Common myeloid progenitor, CD34-positive (primary cell): Measurements from ENCODE around the gene KDM2B.

Experiments
- CTCF ChIA-PET: fragments of 350-600 bp; sonication (Branson Sonifier 250); formaldehyde crosslinking; loops from one replicate; lab custom pipeline; 2021; ENCODE audit warnings: antibody characterized with exemption; lab: Charles Lee
- POLR2A ChIA-PET: fragments of 350-600 bp; sonication (Branson Sonifier 250); formaldehyde crosslinking; loops from one replicate; lab custom pipeline; 2021; ENCODE audit warnings: antibody characterized with exemption; lab: Charles Lee
- DNase-seq, 3 donors: peaks; one replicate each; pipeline versions ENCODE4 v3.0.0 to v3.0.0-alpha.2; 2013
- H3K27ac ChIP-seq, 2 experiments: 1 replicate in 1 of 2; 2 replicates in 1 of 2; pipeline ENCODE4 v1.7.0; 2013; ENCODE audit warnings: inconsistent platforms in 2 of 2, low read length in 2 of 2, mild to moderate bottlenecking in 2 of 2, low read depth in 1 of 2, moderate library complexity in 1 of 2; ENCODE audit not compliant: severe bottlenecking in 2 of 2, insufficient read depth in 1 of 2, poor library complexity in 1 of 2
- H3K27me3 ChIP-seq, 5 experiments: replicated peaks in 2 of 5; 1 replicate in 3 of 5; 2 replicates in 2 of 5; pipeline versions ENCODE4 v1.6.1 to v1.7.0; 2013; ENCODE audit warnings: low read length in 4 of 5, mild to moderate bottlenecking in 2 of 5, moderate library complexity in 2 of 5, inconsistent platforms in 1 of 5; ENCODE audit not compliant: insufficient read depth in 5 of 5, control insufficient read depth in 4 of 5
- H3K36me3 ChIP-seq, 4 experiments: 1 replicate in 2 of 4; 2 replicates in 2 of 4; pipeline versions ENCODE4 v1.6.1 to v1.7.0; 2013; ENCODE audit warnings: low read length in 3 of 4, control low read depth in 1 of 4, mild to moderate bottlenecking in 1 of 4; ENCODE audit not compliant: control insufficient read depth in 4 of 4, insufficient read depth in 4 of 4
- H3K4me1 ChIP-seq, 4 experiments: 1 replicate in 3 of 4; 2 replicates in 1 of 4; pipeline versions ENCODE4 v1.6.1 to v1.7.1; 2013; ENCODE audit warnings: low read length in 3 of 4, mild to moderate bottlenecking in 3 of 4, control low read depth in 1 of 4, inconsistent platforms in 1 of 4, moderate library complexity in 1 of 4; ENCODE audit not compliant: control insufficient read depth in 4 of 4, insufficient read depth in 4 of 4; ENCODE audit errors: control extremely low read depth in 1 of 4
- H3K4me3 ChIP-seq, 7 experiments: 1 replicate in 4 of 7; 2 replicates in 3 of 7; pipeline versions ENCODE4 v1.5.1 to v1.7.0; 2013; ENCODE audit warnings: mild to moderate bottlenecking in 7 of 7, low read length in 6 of 7, moderate library complexity in 6 of 7, inconsistent platforms in 2 of 7, low read depth in 2 of 7, control low read depth in 1 of 7; ENCODE audit not compliant: insufficient read depth in 4 of 7, control insufficient read depth in 1 of 7; ENCODE audit errors: extremely low read depth in 1 of 7
- H3K9me3 ChIP-seq, 5 experiments: 1 replicate in 4 of 5; 2 replicates in 1 of 5; pipeline versions ENCODE4 v1.6.1 to v1.7.1; 2013; ENCODE audit warnings: low read length in 4 of 5, mild to moderate bottlenecking in 2 of 5, inconsistent platforms in 1 of 5, low read depth in 1 of 5, moderate library complexity in 1 of 5; ENCODE audit not compliant: control insufficient read depth in 4 of 5, insufficient read depth in 2 of 5; ENCODE audit errors: control extremely low read depth in 1 of 5
- WGBS: methylation state at CpG from one replicate; pipeline ENCODE4 v1.1.5; 2013; ENCODE audit not compliant: insufficient coverage; 5-methylcytosine and 5-hydroxymethylcytosine counted together

KDM2B gene

GRCh38 chr12:121620333-121620891 is 39.6 kb upstream of the KDM2B start:
- ChIA-PET POLR2A (interaction anchor here (0.7 kb wide), 1 partner anchor 40 kb away, joined by 3 read pairs; no protein-coding TSS in a partner anchor), CTCF (interaction anchor here (0.8 to 13.3 kb wide), 10 partner anchors 13 to 121 kb away, joined by 3 to 174 read pairs (median 4); partner anchors contain the start of gene MORN3)
- 71% methylated on average over 6 of the region's 8 CpGs for WGBS

GRCh38 chr12:121618659-121619233 is 37.9 kb upstream of the KDM2B start:
- WGBS, result 93% methylated on average over 3 of the region's 5 CpGs
- ChIA-PET POLR2A (no interaction called here), CTCF (interaction anchor here (1.3 to 13.3 kb wide), 3 partner anchors 44 to 63 kb away, joined by 3 to 174 read pairs (median 94); partner anchors contain the start of gene MORN3)
- no peaks in the 10 kb centered on the region for H3K9me3 ChIP-seq
- no peak for DNase-seq
- H3K36me3 ChIP-seq, result no peaks in the 10 kb centered on the region
- no peak overlapping the region for H3K27ac ChIP-seq
- no peaks in the 10 kb centered on the region for H3K27me3 ChIP-seq
- H3K4me3 ChIP-seq, result no peak overlapping the region
- H3K4me1 ChIP-seq, result peaks cover 0 to 15% (median 13%) of the 10 kb centered on the region in 4 experiments

More at GRCh38 chr12:121620333-121620891, 39.6 kb upstream of the KDM2B start:
- peak overlapping the region in 1 of 2 experiments; percentile 64 for H3K27ac ChIP-seq
- H3K4me3 ChIP-seq, result peak overlapping the region in 1 of 7 experiments; percentile 33
- no peaks in the 10 kb centered on the region for H3K36me3 ChIP-seq
- H3K27me3 ChIP-seq, result no peaks in the 10 kb centered on the region
- H3K4me1 ChIP-seq, result peaks cover 0 to 21% (median 19%) of the 10 kb centered on the region in 4 experiments
- H3K9me3 ChIP-seq, result no peaks in the 10 kb centered on the region
- peak; percentile 73 to 78 (median 73) for DNase-seq

- H3K36me3 ChIP-seq, result no peaks in the 10 kb centered on the region
- DNase-seq, result no peak
- no peak overlapping the region for H3K27ac ChIP-seq
- no peaks in the 10 kb centered on the region for H3K9me3 ChIP-seq
- ChIA-PET CTCF (interaction anchor here (1.4 kb wide), 1 partner anchor 63 kb away, joined by 3 read pairs; no protein-coding TSS in a partner anchor), POLR2A (interaction anchor here (0.6 kb wide), 1 partner anchor 644 kb away, joined by 5 read pairs; no protein-coding TSS in a partner anchor)
- H3K27me3 ChIP-seq, result no peaks in the 10 kb centered on the region
- H3K4me1 ChIP-seq, result peaks cover 0 to 8% (median 7%) of the 10 kb centered on the region in 4 experiments
- 100% methylated on average over 1 of the region's 9 CpGs for WGBS
- no peak overlapping the region for H3K4me3 ChIP-seq
Observed at GRCh38 chr12:121614872-121615467, 34.1 kb upstream of the KDM2B start.

GRCh38 chr12:121613462-121613861 is 32.6 kb upstream of the KDM2B start:
- CTCF ChIA-PET, result no interaction called here
- H3K36me3 ChIP-seq, result no peaks in the 10 kb centered on the region
- no peaks in the 10 kb centered on the region for H3K27me3 ChIP-seq
- H3K4me3 ChIP-seq, result no peak overlapping the region
- peaks cover 0 to 2% (median under 1%) of the 10 kb centered on the region in 4 experiments for H3K4me1 ChIP-seq
- no peaks in the 10 kb centered on the region for H3K9me3 ChIP-seq
- DNase-seq, result no peak
- H3K27ac ChIP-seq, result no peak overlapping the region
- 100% methylated on average over 2 of the region's 7 CpGs for WGBS
- POLR2A ChIA-PET, result no interaction called here

GRCh38 chr12:121611306-121611705 is 30.5 kb upstream of the KDM2B start:
- peak in 1 of 3 donors; percentile 25 for DNase-seq
- Histone ChIP-seq H3K4me1 (peaks cover 0 to 2% (median under 1%) of the 10 kb centered on the region in 4 experiments), H3K27me3 (no peaks in the 10 kb centered on the region), H3K36me3 (no peaks in the 10 kb centered on the region), H3K27ac (no peak overlapping the region), H3K9me3 (no peaks in the 10 kb centered on the region), H3K4me3 (no peak overlapping the region)
- ChIA-PET POLR2A (interaction anchor here (0.6 kb wide), 1 partner anchor 38 kb away, joined by 4 read pairs; no protein-coding TSS in a partner anchor), CTCF (interaction anchor here (1.5 to 2.1 kb wide), 3 partner anchors 12 to 16 kb away, joined by 5 to 6 read pairs (median 5); no protein-coding TSS in a partner anchor)
- WGBS, result 100% methylated on average over 2 of the region's 2 CpGs

- H3K9me3 ChIP-seq, result no peaks in the 10 kb centered on the region
- 92% methylated on average over 9 of the region's 11 CpGs for WGBS
- H3K4me1 ChIP-seq, result peaks cover 0 to 2% (median under 1%) of the 10 kb centered on the region in 4 experiments
- ChIA-PET CTCF (interaction anchor here (0.5 to 2.1 kb wide), 5 partner anchors 9 to 58 kb away, joined by 4 to 6 read pairs (median 5); no protein-coding TSS in a partner anchor), POLR2A (interaction anchor here (0.6 kb wide), 1 partner anchor 39 kb away, joined by 4 read pairs; no protein-coding TSS in a partner anchor)
- DNase-seq, result no peak
- no peak overlapping the region for H3K27ac ChIP-seq
- H3K4me3 ChIP-seq, result no peak overlapping the region
- H3K27me3 ChIP-seq, result no peaks in the 10 kb centered on the region
- H3K36me3 ChIP-seq, result no peaks in the 10 kb centered on the region
Observed at GRCh38 chr12:121610239-121611149, 29.7 kb upstream of the KDM2B start.
